ENCODE data around the gene ERBIN.

DNA sequence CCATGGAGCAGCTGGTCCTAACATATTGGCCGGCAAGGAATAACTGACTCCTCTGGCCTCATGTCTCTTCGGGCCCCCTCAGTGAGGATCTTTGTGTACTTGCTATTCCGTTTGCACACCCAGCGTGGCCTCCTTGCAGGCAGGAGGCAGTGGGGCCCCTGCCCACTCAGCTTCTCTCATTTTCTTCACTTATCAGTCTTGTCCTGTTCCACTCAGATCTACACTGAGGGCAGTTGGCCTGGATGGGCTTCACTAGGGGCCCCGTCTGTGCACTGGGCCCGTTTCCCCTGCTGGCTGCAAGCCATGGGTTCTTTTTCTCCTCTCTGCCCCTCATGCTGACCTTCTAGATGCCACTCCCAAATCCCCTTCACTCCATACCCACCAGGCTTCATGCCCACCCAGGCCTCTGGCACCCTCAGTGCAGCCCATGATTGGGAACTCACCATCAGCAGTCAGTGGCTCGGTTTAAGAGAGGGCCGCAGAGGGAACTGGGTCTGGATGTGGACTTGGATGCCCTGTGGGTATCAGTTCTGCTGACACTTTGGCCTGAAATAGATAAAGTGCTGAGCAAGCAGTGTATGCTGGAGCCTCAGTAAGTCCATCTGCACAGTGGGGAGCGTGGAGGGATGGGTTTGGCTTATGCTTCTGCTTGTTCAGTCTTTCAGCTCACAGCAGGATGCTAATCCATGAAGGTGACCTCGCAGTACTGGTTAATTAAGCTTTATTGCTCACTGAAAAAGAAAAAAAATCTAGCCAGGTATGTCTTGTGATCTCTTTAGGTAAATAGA lies 57.9 kb downstream of the ERBIN start:
- TF ChIP-seq, protein P1, sequence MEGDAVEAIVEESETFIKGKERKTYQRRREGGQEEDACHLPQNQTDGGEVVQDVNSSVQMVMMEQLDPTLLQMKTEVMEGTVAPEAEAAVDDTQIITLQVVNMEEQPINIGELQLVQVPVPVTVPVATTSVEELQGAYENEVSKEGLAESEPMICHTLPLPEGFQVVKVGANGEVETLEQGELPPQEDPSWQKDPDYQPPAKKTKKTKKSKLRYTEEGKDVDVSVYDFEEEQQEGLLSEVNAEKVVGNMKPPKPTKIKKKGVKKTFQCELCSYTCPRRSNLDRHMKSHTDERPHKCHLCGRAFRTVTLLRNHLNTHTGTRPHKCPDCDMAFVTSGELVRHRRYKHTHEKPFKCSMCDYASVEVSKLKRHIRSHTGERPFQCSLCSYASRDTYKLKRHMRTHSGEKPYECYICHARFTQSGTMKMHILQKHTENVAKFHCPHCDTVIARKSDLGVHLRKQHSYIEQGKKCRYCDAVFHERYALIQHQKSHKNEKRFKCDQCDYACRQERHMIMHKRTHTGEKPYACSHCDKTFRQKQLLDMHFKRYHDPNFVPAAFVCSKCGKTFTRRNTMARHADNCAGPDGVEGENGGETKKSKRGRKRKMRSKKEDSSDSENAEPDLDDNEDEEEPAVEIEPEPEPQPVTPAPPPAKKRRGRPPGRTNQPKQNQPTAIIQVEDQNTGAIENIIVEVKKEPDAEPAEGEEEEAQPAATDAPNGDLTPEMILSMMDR (IDR thresholded peaks at IDR 0.05): no peak
- no peak for TF ChIP-seq POLR2A (IDR thresholded peaks at IDR 0.05)

Measured in Peyer's patch (tissue), 4 donors.